Transverse colon (tissue), 4 donors: ENCODE results near the gene CANX.

Source experiments
- CTCF ChIP-seq, 5 experiments: fragments of 200-600 bp in 3 of 5; fragments of 450-650 bp in 2 of 5; sonication (generic) in 3 of 5; IDR thresholded peaks; 1 replicate in 2 of 5; 2 replicates in 3 of 5; pipeline ENCODE4 v1.5.1; 2016 to 2017; ENCODE audit warnings: antibody characterized with exemption in 5 of 5, inconsistent platforms in 3 of 5, mild to moderate bottlenecking in 2 of 5, moderate library complexity in 1 of 5
- EP300 ChIP-seq: sonication (generic); formaldehyde crosslinking; IDR thresholded peaks from one replicate; pipeline ENCODE4 v1.6.1; 2017; ENCODE audit warnings: antibody characterized with exemption, low read depth
- POLR2A ChIP-seq: fragments of 450-650 bp; IDR thresholded peaks from one replicate; pipeline ENCODE4 v1.6.1; 2016; ENCODE audit warnings: antibody characterized with exemption, mild to moderate bottlenecking, moderate library complexity
- POLR2AphosphoS5 ChIP-seq, 3 donors: sonication (generic); formaldehyde crosslinking; IDR thresholded peaks; one replicate each; pipeline ENCODE4 v1.6.1; 2016; ENCODE audit warnings: antibody characterized with exemption in 3 of 3

GRCh38 chr5:179769271-179769670 is 70.5 kb downstream of the CANX start:
- no peak for TF ChIP-seq POLR2A
- TF ChIP-seq POLR2AphosphoS5 (IDR thresholded peaks at IDR 0.05) = no peak
- TF ChIP-seq CTCF (IDR thresholded peaks at IDR 0.05) = no peak
- TF ChIP-seq EP300 = no peak
